HG03521 (cell line): ENCODE results near the gene ZNF462.

ENCODE experiments used
- ATAC-seq: cut with Tn5 transposase; IDR thresholded peaks from one replicate; pipeline ENCODE4 v1.9.1; 2021; ENCODE audit warnings: mild to moderate bottlenecking, moderate library complexity; ENCODE audit not compliant: unreplicated experiment

The ZNF462 gene

DNA sequence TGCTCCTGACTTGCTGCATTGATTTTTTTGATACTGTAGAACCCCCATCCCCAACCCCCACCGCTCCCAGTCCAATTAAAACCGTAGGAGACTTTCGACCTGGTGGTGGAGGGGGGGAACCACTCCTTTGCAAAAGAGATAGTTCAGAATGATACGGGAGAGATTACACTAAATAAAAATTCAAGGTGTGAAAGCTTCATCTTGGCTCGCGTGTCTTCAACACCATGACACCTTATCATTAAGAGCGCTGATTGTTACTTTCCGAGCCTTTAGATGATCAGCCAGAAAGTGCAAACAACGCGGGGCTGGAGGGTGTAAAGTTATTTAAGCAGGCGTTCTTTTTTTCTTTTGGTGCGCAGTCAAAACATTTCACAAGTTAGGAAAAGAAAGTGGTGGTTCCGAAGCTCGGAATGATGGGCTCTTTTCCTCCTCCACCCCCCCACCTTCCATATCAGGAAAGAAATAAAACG, 1.3 kb upstream of the ZNF462 start:
- ATAC-seq = no peak

DNA sequence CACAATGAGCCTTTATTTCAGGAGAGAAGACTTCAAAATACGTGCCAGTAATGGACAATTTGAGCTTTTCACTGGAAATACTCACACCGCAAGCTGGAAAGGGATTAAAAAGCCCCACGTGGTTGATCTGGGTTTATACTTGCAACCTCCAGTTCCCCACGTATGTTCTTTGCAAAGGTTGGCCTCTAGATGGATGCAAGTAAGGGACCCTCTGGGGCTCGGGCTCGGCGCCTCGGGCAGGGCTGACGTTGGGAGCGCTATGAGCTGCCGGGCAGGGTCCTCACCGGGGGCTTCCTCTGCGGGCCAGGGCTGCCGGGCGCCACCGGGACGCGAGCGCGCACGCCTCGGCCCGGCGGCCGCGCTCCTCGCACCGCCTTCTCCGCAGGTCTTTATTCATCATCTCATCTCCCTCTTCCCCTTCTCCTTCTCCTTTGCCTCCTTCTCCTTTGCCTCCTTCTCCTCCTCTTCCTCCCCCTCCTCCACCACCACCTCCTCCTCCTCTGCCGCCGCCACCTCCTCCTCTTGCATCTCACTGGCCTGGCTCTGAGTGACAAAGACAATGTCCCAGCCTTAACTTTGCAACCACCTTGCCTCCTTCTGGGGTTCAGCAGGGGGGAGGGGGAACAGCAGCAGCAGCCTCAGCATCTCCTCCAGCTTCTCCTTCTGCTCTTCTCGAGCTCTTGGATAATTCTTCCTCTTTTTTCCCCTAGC, 701 bp upstream of the ZNF462 start:
- no peak for ATAC-seq

DNA sequence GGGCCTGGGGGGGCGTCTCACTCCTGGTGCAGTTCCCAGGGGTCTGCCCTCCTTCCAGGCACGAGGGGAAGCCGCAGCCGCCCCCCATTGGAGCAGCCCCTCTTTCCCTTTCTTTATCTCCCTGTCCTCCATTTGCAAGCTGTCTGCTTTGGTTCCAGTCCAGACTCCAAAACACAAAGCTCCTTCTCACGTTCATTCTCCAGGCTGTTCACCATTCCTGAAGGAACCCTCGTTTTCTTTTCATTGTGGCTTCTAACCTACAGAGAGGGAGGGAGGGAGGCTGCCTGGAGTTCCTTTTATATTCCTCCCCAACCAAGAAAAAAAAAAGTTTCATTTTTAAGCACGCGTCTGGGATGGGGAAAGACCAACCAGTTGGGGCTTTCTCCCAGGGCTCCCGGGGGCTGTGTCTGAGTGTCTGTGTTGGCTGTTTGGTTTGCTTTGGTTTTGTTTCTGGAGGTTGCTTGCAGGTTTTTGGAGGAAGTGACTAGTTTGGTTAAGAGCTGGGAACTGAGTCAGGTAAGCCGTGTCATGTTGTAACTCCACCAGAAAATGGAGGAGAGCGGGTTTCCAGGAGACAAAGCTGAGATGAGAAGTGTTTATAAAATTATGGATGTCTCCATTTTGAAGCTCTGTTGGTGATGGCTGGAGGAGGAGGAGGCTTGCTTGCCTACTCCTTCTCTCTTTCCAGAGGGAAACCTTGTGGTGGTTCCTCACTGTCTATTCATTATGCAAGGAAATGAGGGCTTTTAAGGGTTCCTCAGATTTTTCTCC, 1.6 kb downstream of the ZNF462 start:
- ATAC-seq = no peak

DNA sequence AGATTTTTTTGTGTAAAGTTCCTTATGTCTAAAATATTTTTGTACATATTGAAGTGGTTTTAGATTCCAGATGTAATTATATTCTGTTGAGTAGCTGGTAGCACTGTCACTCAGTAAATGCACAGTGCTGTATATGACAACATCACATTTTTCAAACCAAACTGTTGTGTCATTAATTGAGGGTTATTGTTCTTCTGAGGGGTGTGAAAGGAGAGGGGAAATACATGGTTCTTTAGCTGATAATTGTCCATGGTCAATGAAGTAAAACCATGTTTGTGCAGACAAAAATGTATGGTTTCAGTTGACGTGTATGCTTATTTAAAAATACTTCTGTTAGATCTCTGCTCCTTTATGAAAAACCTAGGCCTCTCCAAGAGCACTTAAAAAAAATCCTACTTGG, 3.3 kb downstream of the ZNF462 start:
- no peak for ATAC-seq

DNA sequence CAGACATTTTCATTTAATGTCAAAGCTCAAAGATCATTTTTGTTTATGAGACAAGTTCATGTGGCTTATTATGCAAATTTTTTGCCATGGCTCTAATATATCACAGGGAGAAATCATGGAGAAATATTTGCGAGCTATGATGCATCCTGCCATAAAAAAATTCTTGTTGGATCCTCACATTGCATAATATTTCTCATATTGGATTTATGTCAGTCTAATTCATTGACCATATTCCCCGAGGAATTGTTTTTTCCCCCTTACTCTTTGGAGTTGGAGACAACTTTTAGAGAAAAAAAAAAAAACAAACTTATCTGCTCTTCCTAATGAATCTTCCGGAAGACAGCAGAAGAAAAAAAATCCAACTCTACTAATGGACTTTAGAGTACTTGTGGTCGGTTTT, 4.3 kb downstream of the ZNF462 start:
- no peak for ATAC-seq

DNA sequence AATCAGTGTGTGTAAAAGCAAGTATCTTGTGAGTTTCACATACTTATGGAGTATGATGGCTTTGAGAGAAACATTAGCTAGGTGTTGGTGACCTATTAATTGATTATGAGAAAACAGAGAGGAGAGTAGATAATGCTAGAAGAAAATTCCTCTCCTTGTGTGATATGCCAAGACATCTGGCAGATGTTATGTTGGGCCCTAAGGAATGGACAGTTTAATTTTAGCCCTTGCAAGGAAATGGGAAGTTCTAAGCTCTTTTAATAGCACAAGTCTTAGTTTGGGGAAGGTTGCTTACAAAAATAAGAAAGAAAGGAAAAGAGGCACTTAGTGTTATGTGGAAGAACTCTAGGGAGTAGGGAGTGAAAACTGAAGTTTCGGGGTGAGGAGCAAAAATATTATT, 5.1 kb downstream of the ZNF462 start:
- no peak for ATAC-seq

DNA sequence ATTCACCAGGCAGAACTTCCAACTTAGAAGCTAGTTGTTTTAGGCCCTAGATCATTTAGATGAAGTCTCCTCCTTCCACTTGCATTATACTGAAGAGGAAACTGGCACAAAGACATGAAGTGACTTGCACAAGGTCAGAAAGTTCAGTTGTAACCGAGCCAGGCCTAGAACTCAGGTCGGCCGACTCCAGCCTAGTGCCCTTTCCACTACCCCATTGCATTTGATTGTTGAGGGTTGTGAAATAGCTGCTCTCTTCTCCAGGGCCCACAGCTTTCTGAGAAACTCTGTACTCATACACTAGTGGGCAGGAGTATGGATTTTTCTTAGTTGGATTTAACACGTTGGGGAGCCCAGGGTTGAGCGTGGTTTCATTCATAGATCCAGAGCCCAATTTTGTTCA, 5.6 kb downstream of the ZNF462 start:
- no peak for ATAC-seq

DNA sequence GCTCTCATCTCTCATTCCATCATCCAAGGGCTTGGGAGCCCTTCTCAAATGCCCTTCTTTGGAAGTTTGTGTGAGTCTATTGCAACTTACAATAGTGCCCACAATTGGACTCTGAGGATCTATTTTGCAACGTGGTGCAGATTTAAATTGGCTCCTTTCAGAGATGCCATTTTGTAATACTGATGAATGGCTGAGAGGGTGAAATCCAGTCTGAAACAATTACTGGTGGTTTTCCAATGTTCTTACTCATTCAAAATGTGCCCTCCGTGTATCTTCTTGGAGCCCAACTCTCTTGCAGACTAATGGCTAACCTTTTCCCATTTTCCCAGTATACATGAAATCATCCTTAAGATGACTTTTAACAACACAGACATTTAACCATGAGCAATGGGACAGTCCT, 6.1 kb downstream of the ZNF462 start:
- no peak for ATAC-seq

DNA sequence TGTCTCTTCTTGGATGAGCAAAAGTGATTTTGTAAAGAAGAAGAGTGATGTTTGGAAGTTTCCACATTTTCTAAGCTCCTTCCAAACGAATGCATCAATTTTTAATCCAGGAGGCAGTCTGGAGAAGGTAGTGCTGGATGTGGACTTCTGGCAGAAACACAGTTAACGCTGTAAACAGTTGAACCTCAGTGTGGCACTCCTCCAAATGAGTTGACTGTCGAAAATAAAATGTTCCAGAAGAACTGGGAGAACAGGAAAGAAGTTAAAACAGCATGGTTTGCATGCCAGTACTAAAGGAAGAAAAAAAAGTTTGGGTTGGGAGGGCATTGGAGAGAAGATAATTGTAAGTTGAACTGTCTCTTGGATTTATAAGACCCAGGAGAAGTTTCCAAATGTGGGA, 6.5 kb downstream of the ZNF462 start:
- no peak for ATAC-seq

DNA sequence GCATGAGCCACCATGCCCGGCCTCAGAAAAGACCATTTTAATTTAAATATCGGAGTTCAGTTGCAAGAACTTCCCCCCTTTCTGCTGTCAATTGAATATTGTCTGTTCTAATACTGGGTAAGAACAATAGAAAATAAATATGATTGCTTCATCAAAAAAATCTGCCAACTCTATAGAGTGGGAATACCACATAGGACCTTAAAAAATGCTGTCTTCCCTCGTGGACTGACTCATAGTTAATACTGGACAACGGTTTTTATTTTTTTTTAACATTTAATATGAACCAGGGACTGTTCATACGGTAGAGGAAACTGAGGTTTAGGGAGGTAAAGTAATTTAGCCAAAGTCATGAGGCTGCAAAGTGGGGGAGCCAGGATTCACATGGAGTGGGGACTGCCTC, 9.7 kb downstream of the ZNF462 start:
- ATAC-seq = no peak

DNA sequence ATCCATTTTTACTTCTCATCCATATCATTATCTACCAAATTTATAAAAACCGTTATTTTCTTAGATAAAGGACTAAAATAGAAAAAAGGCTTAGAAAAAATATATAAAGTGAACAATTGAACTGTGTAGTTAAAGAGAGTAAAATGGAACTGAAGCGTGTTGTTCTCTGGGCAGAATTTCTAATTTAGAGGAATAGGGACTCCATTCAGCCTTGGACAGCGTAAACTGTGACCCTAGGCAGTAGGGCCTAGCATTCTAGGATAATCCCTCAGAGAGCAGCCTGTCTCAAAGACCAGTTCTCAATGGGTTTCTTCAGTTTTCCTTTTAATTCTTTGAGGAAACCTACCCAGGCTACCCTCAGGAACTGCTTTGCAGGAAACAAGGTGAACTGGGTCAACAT, 11.1 kb downstream of the ZNF462 start:
- no peak for ATAC-seq

DNA sequence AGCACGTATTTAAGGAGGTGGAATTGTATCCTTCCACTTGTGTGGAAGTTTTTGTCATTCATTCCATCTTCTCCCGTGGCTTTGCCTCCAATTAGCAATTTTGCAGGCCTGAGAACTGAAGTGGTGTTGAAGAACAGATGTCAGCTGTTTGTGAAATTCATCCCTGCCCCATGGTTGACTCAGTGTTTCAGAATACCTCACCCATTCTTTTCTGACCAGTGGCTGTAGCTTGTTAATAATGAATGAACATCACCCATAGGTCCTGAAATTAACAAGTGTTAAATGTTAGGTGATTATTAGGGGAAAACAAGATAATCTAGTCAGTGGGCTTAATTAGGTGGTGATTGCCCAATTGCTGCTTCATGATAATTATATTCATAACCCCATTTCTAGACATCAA, 11.7 kb downstream of the ZNF462 start:
- ATAC-seq = no peak

DNA sequence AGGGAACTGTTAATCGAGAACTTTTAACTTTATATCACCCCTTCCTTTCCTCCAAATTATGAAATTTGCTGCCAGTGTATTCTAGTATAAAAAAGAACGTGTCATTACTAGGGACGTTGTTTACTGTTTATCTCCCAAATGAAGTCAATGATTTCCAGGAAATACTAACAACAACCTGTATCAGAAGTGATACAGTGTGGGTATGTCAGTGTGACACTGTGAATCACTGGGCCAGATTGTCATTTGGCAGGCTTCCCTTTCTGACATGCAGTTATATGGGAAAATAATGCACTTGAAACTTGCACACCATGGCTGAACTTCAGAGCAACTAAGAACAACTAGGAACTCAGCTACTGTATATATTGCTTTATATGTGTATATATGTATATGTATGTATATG, 12.6 kb downstream of the ZNF462 start:
- no peak for ATAC-seq

DNA sequence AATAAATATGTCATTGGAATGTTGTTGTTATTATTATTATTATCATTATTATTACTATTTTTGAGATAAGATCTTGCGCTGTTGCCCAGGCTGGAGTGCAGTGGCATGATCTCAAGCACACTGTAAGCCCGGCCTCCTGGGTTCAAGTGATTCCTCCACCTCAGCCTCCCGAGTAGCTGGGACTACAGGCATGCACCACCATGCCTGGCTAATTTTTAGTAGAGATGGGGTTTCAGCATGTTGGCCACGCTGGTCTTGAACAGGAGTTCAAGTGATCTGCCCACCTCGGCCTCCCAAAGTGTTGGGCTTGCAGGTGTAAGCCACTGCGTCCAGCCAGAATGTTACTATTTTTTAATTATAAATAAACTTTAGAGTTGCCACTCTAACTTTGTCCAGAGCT, 14.4 kb downstream of the ZNF462 start:
- no peak for ATAC-seq

DNA sequence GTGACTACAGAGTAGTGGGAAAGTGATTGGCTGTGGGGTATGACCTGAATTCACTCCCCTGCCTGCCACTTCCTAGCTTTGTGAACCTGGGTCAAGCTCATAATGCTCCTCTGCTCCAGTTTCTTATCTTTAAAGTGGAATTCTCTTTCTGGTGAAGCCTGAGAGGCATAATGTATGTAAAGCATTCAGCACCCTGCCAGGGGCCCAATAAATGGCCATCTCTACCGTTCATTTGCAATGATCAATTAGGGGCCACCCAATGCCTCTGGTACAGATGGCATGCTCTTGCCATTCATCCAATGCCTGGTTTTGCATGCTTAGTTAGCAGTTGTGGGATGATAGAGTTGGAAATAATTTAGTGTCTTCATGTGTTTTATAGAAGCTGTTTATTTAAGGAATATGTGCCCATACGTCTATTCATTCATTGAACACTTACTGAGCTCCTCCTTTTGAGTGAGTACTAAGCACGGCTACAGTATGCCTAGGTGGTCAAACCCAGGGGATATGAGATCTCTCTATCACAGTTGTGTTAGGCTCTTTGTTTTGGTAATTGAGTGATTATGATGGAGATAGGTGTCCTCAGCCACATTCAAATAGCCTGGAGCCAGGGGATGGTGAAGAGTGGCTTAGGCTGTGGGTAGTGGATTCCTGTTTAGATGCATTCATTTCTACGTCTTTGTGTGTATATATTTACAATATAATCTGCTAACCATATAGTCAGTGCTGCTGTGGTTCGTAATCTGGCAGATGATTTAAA, 15.3 kb downstream of the ZNF462 start:
- no peak for ATAC-seq

DNA sequence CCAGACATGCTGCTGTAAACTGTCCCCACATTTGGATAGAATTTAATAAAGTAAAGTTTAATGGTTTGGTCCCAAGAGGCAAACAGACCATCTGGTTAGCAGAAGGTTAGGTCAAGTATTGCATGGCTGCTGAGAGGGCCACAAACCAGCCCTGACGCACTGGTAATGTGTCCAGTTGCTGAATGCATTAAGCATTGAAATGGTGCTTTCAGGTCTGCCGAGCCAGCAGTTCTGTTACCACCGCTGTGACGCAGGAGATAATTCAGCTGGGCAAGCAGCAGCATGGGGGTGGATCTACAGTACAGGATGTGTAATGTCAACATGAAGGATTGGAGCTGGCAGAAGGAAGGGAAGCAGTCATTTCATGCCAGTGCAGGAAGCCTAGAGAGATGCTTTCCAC, 16.0 kb downstream of the ZNF462 start:
- ATAC-seq = no peak

DNA sequence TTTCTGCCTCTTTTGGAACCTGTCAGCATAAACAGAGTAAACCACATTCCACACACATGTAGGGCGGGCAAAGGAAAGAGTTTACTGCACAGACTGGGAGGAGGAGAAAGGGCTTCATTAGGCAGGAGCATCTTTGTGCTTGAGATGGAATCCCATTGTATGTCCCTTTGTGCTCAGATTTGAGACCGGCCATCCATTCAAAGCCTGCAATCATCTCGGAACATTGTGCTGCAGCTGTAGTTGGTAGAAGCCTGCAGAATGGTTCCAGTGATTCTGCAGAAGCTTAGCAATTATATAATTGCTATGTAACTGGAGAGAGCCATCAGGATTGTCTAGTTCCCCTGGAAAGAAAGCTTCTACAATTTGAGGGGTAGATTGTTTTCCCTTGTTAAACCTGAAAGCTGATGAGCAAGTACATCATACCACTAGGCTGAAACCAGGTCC, 16.5 kb downstream of the ZNF462 start:
- ATAC-seq = no peak

DNA sequence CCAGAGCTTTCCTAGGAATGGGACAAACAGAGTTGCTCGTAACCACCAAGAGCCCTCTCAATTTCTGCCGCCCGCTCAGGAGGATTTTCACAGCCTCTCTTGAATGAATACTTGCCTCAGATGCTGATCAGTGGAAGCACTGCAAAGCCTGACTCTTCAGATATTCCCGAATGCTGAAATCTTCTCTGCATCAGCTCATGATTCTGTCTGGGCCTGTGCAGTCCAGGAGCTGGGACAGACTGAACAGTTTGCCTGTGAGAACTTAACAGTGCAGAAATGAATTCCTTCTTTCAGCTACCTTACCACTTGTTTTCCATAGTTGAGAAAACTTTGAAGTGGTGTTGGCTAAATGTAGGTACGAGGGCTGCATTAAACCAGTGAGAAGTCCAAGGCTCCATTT, 17.1 kb downstream of the ZNF462 start:
- ATAC-seq = no peak

DNA sequence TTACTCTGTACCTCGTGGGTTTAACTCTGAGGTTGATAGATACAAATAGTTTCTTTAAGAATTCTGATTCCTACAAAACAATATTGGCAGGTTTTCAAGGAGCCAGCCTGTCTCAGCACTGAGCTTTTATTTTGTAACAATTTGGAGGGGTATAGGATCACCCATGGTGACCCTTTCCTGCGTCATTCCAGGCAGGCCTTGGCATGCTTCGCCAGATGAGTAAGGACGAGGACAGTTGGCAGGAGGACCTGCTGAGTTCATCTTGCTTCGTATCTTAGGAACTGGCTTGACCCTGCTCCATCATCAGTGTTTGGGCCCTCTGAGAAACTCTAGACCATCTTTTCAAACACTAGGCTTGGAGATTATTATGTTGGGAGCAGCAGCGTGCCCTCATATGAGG, 17.9 kb downstream of the ZNF462 start:
- ATAC-seq = no peak

DNA sequence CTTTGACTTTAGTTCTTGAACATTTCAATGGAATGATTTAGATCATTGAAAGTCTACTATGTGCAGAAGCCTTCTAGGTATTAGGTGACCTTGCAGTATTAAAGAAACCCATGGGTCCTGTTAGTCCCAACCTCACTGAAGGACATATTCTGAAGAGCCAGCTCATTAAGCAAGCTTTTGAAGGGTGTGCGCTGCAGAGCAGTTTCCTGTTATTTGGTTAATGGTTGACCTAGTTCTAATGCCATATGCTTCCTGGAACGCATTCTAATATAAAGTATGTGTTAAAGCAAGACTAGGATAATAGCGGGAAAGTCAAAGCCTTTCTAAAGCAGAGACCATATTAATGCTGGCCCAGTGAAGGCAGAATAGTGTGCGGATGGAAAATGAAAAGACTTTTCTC, 20.1 kb downstream of the ZNF462 start:
- ATAC-seq = no peak

DNA sequence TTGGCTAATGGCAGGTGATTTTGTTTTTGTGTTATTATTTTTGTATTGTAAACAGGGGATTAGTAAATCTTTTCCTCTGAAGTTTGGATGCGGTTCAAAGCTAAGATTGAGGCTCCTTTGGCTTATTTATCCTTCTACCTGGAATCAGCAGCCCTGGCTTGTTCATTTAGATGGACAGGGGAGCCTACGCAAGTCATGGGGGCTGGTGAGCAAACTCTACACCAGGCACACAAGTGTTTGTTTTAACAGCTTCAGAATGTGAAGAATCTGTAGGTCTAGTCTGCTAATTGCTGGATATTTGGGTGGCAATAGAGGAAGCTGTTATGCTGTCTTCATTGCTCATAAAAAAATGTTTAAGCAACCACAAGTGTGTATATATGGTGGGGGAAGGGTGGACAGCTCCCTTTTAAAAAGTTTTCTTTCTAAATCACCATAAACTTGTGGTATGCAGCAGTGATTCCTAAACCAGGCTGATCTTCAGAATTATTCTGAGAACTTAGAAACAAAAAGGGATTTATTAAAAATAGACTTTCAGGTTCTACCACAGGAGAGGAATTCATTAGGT, 20.7 kb downstream of the ZNF462 start:
- ATAC-seq = no peak
